ENCODE measurements around the gene BNC2.

GRCh38 chr9:16407617-16408016, 462.9 kb downstream of the BNC2 start:
- no peak for TF ChIP-seq EP300 (IDR thresholded peaks at IDR 0.05)
- TF ChIP-seq, protein P1, sequence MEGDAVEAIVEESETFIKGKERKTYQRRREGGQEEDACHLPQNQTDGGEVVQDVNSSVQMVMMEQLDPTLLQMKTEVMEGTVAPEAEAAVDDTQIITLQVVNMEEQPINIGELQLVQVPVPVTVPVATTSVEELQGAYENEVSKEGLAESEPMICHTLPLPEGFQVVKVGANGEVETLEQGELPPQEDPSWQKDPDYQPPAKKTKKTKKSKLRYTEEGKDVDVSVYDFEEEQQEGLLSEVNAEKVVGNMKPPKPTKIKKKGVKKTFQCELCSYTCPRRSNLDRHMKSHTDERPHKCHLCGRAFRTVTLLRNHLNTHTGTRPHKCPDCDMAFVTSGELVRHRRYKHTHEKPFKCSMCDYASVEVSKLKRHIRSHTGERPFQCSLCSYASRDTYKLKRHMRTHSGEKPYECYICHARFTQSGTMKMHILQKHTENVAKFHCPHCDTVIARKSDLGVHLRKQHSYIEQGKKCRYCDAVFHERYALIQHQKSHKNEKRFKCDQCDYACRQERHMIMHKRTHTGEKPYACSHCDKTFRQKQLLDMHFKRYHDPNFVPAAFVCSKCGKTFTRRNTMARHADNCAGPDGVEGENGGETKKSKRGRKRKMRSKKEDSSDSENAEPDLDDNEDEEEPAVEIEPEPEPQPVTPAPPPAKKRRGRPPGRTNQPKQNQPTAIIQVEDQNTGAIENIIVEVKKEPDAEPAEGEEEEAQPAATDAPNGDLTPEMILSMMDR (IDR thresholded peaks at IDR 0.05): no peak
- no peak for TF ChIP-seq POLR2A (IDR thresholded peaks at IDR 0.05)
